ENCODE results near the gene TMCC1.

GRCh38 chr3:129739634-129740033, 153.9 kb downstream of the TMCC1 start:
- TF ChIP-seq POLR2A (IDR thresholded peaks at IDR 0.05) = no peak
- TF ChIP-seq CTCF (IDR thresholded peaks at IDR 0.05) = no peak
